GOT3 (cell line): ENCODE data around the gene CAMK1D.
"Not testable (repeated sequence)": the region's sequence is repeated elsewhere in the genome, so short reads cannot be mapped to it uniquely, and the experiment has no call there.

Experiments used
- DNase-seq: peaks from one replicate; lab custom pipeline; 2025; ENCODE audit warnings: mixed read lengths; lab: John Stamatoyannopoulos, UW

Gene CAMK1D

GRCh38 chr10:12724807-12725579, 375.6 kb downstream of the CAMK1D start:
- DNase-seq, result no peak

- DNase-seq, result not testable (repeated sequence)
These were observed 376.2 kb downstream of the CAMK1D start for GRCh38 chr10:12725580-12725888.

GRCh38 chr10:12726971-12727831, 377.9 kb downstream of the CAMK1D start:
- no peak for DNase-seq

GRCh38 chr10:12727832-12728215, 378.5 kb downstream of the CAMK1D start:
- DNase-seq, result no peak

- no peak for DNase-seq
These were observed 379.1 kb downstream of the CAMK1D start for GRCh38 chr10:12728494-12728893.

GRCh38 chr10:12729885-12730284, 380.5 kb downstream of the CAMK1D start:
- DNase-seq, result no peak

- DNase-seq, result no peak
These were observed 381.6 kb downstream of the CAMK1D start for GRCh38 chr10:12730809-12731519.

- no peak for DNase-seq
These were observed 383.9 kb downstream of the CAMK1D start for GRCh38 chr10:12733271-12733670.

GRCh38 chr10:12735843-12736462, 386.6 kb downstream of the CAMK1D start:
- no peak for DNase-seq

GRCh38 chr10:12740813-12741212, 391.5 kb downstream of the CAMK1D start:
- DNase-seq, result no peak

- DNase-seq, result no peak
These were observed 392.0 kb downstream of the CAMK1D start for GRCh38 chr10:12741360-12741804.

- DNase-seq, result no peak
These were observed 393.4 kb downstream of the CAMK1D start for GRCh38 chr10:12742771-12743170.

GRCh38 chr10:12743466-12743865, 394.1 kb downstream of the CAMK1D start:
- DNase-seq, result not testable (repeated sequence)

- DNase-seq, result no peak
These were observed 394.6 kb downstream of the CAMK1D start for GRCh38 chr10:12743941-12744340.

- DNase-seq, result no peak
These were observed 398.8 kb downstream of the CAMK1D start for GRCh38 chr10:12748186-12748585.

GRCh38 chr10:12749760-12750478, 400.6 kb downstream of the CAMK1D start:
- no peak for DNase-seq

- DNase-seq, result no peak
These were observed 401.3 kb downstream of the CAMK1D start for GRCh38 chr10:12750526-12751201.

GRCh38 chr10:12755075-12755474, 405.7 kb downstream of the CAMK1D start:
- DNase-seq, result no peak

GRCh38 chr10:12757351-12757750, 408.0 kb downstream of the CAMK1D start:
- no peak for DNase-seq

- no peak for DNase-seq
These were observed 408.9 kb downstream of the CAMK1D start for GRCh38 chr10:12758271-12758670.

GRCh38 chr10:12766223-12766622, 416.9 kb downstream of the CAMK1D start:
- DNase-seq, result no peak
